ENCODE results near the gene PRPF8. TPM values are rescaled to one million over a fixed set of nuclear protein-coding genes. Genes with fewer than 3 reads are reported as not detected.
"Not testable (repeated sequence)": the region's sequence is repeated elsewhere in the genome, so short reads cannot be mapped to it uniquely, and the experiment has no call there.

Gene PRPF8
- total RNA-seq, 1 donor from 2014 or later, result 136 TPM

GRCh38 chr17:1673041-1673785, 11.5 kb downstream of the PRPF8 start:
- intact Hi-C loops (cut with micrococcal nuclease), result no loop called here
- H3K27ac ChIP-seq (replicated peaks), result no peak overlapping the region

GRCh38 chr17:1663934-1664333, 20.7 kb downstream of the PRPF8 start:
- H3K4me3 ChIP-seq; H3K4me1 ChIP-seq; H3K9me3 ChIP-seq (replicated peaks); DNase-seq; H3K27ac ChIP-seq (replicated peaks); H3K27me3 ChIP-seq (ENCODE audit: low read depth): not testable (repeated sequence)
- intact Hi-C loops (cut with micrococcal nuclease), result loop anchor here (10.0 kb wide), 1 partner anchor 141 kb away; no protein-coding TSS in a partner anchor
- H3K36me3 ChIP-seq, result peaks cover 100% of the 10 kb centered on the region

More at GRCh38 chr17:1673041-1673785, 11.5 kb downstream of the PRPF8 start:
- no peaks in the 10 kb centered on the region for H3K27me3 ChIP-seq (ENCODE audit: low read depth)
- H3K9me3 ChIP-seq (replicated peaks), result no peaks in the 10 kb centered on the region
- H3K36me3 ChIP-seq, result peaks cover 92% of the 10 kb centered on the region
- H3K4me3 ChIP-seq, result no peak overlapping the region
- H3K4me1 ChIP-seq, result peaks cover 25% of the 10 kb centered on the region
- TF ChIP-seq CTCF (IDR thresholded peaks at IDR 0.05; ENCODE audit: borderline replicate concordance), result no peak
- DNase-seq, result no peak

GRCh38 chr17:1661045-1661444, 23.6 kb downstream of the PRPF8 start:
- H3K36me3 ChIP-seq, result peaks cover 100% of the 10 kb centered on the region
- H3K9me3 ChIP-seq (replicated peaks), result no peaks in the 10 kb centered on the region
- H3K4me3 ChIP-seq, result no peak overlapping the region
- TF ChIP-seq CTCF (IDR thresholded peaks at IDR 0.05; ENCODE audit: borderline replicate concordance), result no peak
- H3K27ac ChIP-seq (replicated peaks), result no peak overlapping the region
- intact Hi-C loops (cut with micrococcal nuclease), result loop anchor here (10.0 kb wide), 1 partner anchor 144 kb away; no protein-coding TSS in a partner anchor
- DNase-seq, result no peak
- no peaks in the 10 kb centered on the region for H3K4me1 ChIP-seq
- no peaks in the 10 kb centered on the region for H3K27me3 ChIP-seq (ENCODE audit: low read depth)

GRCh38 chr17:1658100-1658499, 26.6 kb downstream of the PRPF8 start:
- H3K9me3 ChIP-seq (replicated peaks), result no peaks in the 10 kb centered on the region
- no peak for DNase-seq
- H3K4me1 ChIP-seq, result no peaks in the 10 kb centered on the region
- TF ChIP-seq CTCF (IDR thresholded peaks at IDR 0.05; ENCODE audit: borderline replicate concordance), result no peak
- H3K27ac ChIP-seq (replicated peaks), result no peak overlapping the region
- H3K36me3 ChIP-seq, result peaks cover 100% of the 10 kb centered on the region
- intact Hi-C loops (cut with micrococcal nuclease), result no loop called here
- no peak overlapping the region for H3K4me3 ChIP-seq
- no peaks in the 10 kb centered on the region for H3K27me3 ChIP-seq (ENCODE audit: low read depth)

- Histone ChIP-seq H3K36me3 (peaks cover 85% of the 10 kb centered on the region), H3K27ac (replicated peaks) (no peak overlapping the region), H3K4me1 (peaks cover 19% of the 10 kb centered on the region), H3K27me3 (ENCODE audit: low read depth) (no peaks in the 10 kb centered on the region), H3K4me3 (no peak overlapping the region), H3K9me3 (replicated peaks) (no peaks in the 10 kb centered on the region)
- TF ChIP-seq CTCF (IDR thresholded peaks at IDR 0.05; ENCODE audit: borderline replicate concordance), result no peak
- no peak for DNase-seq
- intact Hi-C loops (cut with micrococcal nuclease), result no loop called here
These were observed 30.9 kb downstream of the PRPF8 start for GRCh38 chr17:1653735-1654134.

- H3K9me3 ChIP-seq (replicated peaks); intact Hi-C loops (cut with micrococcal nuclease); H3K27ac ChIP-seq (replicated peaks); DNase-seq; H3K4me3 ChIP-seq; H3K27me3 ChIP-seq (ENCODE audit: low read depth): not testable (repeated sequence)
- Histone ChIP-seq H3K4me1 (peaks cover 28% of the 10 kb centered on the region), H3K36me3 (peaks cover 75% of the 10 kb centered on the region)
These were observed 31.9 kb downstream of the PRPF8 start for GRCh38 chr17:1652794-1653193.

All from left ventricle myocardium inferior (tissue), 1 donor.